ENCODE data around the gene KLHL8. TPM values are rescaled to one million over a fixed set of nuclear protein-coding genes. Genes with fewer than 3 reads are reported as not detected.

KLHL8 gene
- total RNA-seq, 1 experiment from 2014 or later: 24.2 TPM

GRCh38 chr4:87120010-87120409 lies 100.4 kb downstream of the KLHL8 start:
- intact Hi-C loops (cut with micrococcal nuclease): no loop called here
- H3K9me3 ChIP-seq (ENCODE audit: control insufficient read depth in 1 of 2, insufficient read depth in 1 of 2, low read depth in 1 of 2, low read length in 2 of 2): no peaks in the 10 kb centered on the region
- no TSS peak for BruUV-seq (replicated peaks)
- no peak overlapping the region for H2AFZ ChIP-seq (ENCODE audit: low read depth, low read length, poor library complexity, severe bottlenecking)
- H3K4me1 ChIP-seq (ENCODE audit: control insufficient read depth in 1 of 2, insufficient read depth in 2 of 2, low read length in 2 of 2): no peaks in the 10 kb centered on the region
- no peak for ATAC-seq
- H3K27ac ChIP-seq (ENCODE audit: low read depth, low read length): no peak overlapping the region
- H3K79me2 ChIP-seq (ENCODE audit: insufficient read depth, low read length): no peaks in the 10 kb centered on the region
- CTCF ChIA-PET: interaction anchor here (1.4 kb wide), 1 partner anchor 198 kb away, joined by 3 read pairs; no protein-coding TSS in a partner anchor
- no peak overlapping the region for H3K4me2 ChIP-seq (ENCODE audit: low read length)
- no peaks in the 10 kb centered on the region for H3K9me2 ChIP-seq (ENCODE audit: insufficient read depth)
- peaks cover 5% of the 10 kb centered on the region in 2 experiments; a peak in 1 of 4 replicates for H3K36me3 ChIP-seq (ENCODE audit: control insufficient read depth in 1 of 2, insufficient read depth in 2 of 2, low read length in 2 of 2)
- TF ChIP-seq EZH2phosphoT487 (IDR thresholded peaks at IDR 0.05; ENCODE audit: borderline replicate concordance) (no peak), ATF3 (IDR thresholded peaks at IDR 0.05) (no peak), REST (IDR thresholded peaks at IDR 0.05; ENCODE audit: low read depth) (no peak), ZNF274 (IDR thresholded peaks at IDR 0.05; ENCODE audit: low read depth, low read length) (no peak), SRF (IDR thresholded peaks at IDR 0.05; ENCODE audit: low read depth) (no peak), POLR2A (IDR thresholded peaks at IDR 0.05; ENCODE audit: borderline replicate concordance, extremely low read depth, insufficient read depth, insufficient read length) (no peak), JUND (IDR thresholded peaks at IDR 0.05) (no peak), CEBPB (IDR thresholded peaks at IDR 0.05; ENCODE audit: low read depth) (no peak), YY1 (IDR thresholded peaks at IDR 0.05; ENCODE audit: extremely low read depth, insufficient replicate concordance, low read depth, low read length) (no peak), FOSL1 (IDR thresholded peaks at IDR 0.05; ENCODE audit: low read depth) (no peak), ELF1 (IDR thresholded peaks at IDR 0.05; ENCODE audit: borderline replicate concordance, low read depth) (no peak), EZH2 (IDR thresholded peaks at IDR 0.05) (no peak), CBX3 (IDR thresholded peaks at IDR 0.05; ENCODE audit: low read depth) (no peak)
- TF ChIP-seq, protein P1, sequence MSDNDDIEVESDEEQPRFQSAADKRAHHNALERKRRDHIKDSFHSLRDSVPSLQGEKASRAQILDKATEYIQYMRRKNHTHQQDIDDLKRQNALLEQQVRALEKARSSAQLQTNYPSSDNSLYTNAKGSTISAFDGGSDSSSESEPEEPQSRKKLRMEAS (IDR thresholded peaks at IDR 0.05): no peak
- TF ChIP-seq, protein P2, sequence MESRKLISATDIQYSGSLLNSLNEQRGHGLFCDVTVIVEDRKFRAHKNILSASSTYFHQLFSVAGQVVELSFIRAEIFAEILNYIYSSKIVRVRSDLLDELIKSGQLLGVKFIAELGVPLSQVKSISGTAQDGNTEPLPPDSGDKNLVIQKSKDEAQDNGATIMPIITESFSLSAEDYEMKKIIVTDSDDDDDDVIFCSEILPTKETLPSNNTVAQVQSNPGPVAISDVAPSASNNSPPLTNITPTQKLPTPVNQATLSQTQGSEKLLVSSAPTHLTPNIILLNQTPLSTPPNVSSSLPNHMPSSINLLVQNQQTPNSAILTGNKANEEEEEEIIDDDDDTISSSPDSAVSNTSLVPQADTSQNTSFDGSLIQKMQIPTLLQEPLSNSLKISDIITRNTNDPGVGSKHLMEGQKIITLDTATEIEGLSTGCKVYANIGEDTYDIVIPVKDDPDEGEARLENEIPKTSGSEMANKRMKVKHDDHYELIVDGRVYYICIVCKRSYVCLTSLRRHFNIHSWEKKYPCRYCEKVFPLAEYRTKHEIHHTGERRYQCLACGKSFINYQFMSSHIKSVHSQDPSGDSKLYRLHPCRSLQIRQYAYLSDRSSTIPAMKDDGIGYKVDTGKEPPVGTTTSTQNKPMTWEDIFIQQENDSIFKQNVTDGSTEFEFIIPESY (IDR thresholded peaks at IDR 0.05; ENCODE audit: extremely low read depth, insufficient replicate concordance, low read length): no peak
- H3K27me3 ChIP-seq (ENCODE audit: insufficient read depth, low read length): no peaks in the 10 kb centered on the region
- no peak overlapping the region for H3K4me3 ChIP-seq (replicated peaks in 1 of 2; ENCODE audit: low read depth in 1 of 2, low read length in 2 of 2)
- no peak for DNase-seq (ENCODE audit: low read depth, low spot score)
- RAD21 ChIA-PET (ENCODE audit: low non-redundant PET in 1 of 2, low total read pairs in 2 of 2, uncharacterized antibody in 2 of 2, unreplicated experiment in 2 of 2): no interaction called here
- POLR2A ChIA-PET: no interaction called here
- H3K9ac ChIP-seq (ENCODE audit: low read length): no peak overlapping the region
- H4K20me1 ChIP-seq (ENCODE audit: insufficient read depth): no peaks in the 10 kb centered on the region

Data from HCT116 (cell line).